ENCODE data around the gene SAMD10.

The SAMD10 gene

GRCh38 chr20:64010711-64011237 lies 31.3 kb upstream of the SAMD10 start:
- H3K36me3 ChIP-seq (replicated peaks): peaks cover 70% of the 10 kb centered on the region
- peaks cover 5% of the 10 kb centered on the region; the same call in 1 of the 2 replicates for H3K4me1 ChIP-seq
- no peak overlapping the region for H3K4me3 ChIP-seq
- H3K9me3 ChIP-seq: no peaks in the 10 kb centered on the region
- no peaks in the 10 kb centered on the region for H3K27me3 ChIP-seq (ENCODE audit: low read depth)
- in situ Hi-C loops (cut with MboI; ENCODE audit: low sequenced_read_pairs): no loop called here
- DNase-seq (ENCODE audit: low spot score in 2 of 2): no peak

DNA sequence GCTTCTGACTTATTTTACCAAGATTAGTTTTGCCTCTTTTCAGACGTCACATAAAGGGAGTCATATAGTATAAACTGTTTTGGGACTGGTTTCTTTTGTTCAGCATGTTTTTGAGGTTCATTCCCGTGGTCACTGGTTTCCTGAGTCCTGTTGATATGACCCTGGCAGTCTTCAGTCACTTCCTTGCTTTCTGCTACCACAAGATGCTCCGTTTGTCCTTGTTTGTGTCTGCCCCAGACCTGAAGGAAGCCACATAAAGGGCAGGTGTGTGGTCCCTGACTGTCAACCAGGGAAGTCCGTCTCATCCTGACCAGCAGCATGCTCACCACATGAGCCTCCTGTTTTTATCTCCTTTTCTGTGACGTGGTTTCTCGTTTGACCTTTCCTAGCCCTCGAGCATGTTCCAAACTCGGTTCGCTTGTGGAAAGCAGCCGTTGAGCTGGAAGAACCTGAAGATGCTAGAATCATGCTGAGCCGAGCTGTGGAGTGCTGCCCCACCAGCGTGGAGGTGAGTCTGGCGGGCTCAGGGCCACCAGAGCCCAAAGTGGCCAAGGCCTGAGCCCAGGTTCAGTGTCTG lies 30.5 kb upstream of the SAMD10 start:
- DNase-seq (ENCODE audit: low spot score in 2 of 2): no peak
- Histone ChIP-seq H3K36me3 (replicated peaks) (peaks cover 75% of the 10 kb centered on the region), H3K27me3 (ENCODE audit: low read depth) (no peaks in the 10 kb centered on the region), H3K9me3 (no peaks in the 10 kb centered on the region), H3K4me3 (no peak overlapping the region), H3K4me1 (no peaks in the 10 kb centered on the region)
- in situ Hi-C loops (cut with MboI; ENCODE audit: low sequenced_read_pairs): no loop called here

DNA sequence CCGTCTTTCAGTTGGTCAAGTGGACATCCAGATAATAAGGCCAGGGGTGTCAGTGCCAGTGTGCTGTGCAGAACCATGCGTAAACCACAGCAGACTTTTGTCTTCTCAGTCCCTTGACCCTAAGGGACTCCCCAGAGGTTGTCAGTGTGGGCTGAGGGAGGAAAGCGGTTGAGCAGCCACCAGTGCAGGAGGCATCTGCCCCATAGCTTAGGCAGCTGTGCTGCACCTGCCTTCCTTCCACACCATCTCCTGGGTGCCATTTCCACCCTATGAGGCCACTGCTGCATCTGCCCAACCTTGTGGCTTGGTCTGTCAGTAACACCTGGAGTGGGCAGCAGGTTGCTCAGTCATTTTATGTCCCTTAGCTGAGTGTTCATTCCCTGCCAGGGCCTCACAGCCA lies 27.5 kb upstream of the SAMD10 start:
- H3K36me3 ChIP-seq (replicated peaks): peaks cover 76% of the 10 kb centered on the region
- in situ Hi-C loops (cut with MboI; ENCODE audit: low sequenced_read_pairs): no loop called here
- H3K4me3 ChIP-seq: no peak overlapping the region
- no peak for DNase-seq (ENCODE audit: low spot score in 2 of 2)
- H3K4me1 ChIP-seq: no peaks in the 10 kb centered on the region
- no peaks in the 10 kb centered on the region for H3K9me3 ChIP-seq
- no peaks in the 10 kb centered on the region for H3K27me3 ChIP-seq (ENCODE audit: low read depth)

DNA sequence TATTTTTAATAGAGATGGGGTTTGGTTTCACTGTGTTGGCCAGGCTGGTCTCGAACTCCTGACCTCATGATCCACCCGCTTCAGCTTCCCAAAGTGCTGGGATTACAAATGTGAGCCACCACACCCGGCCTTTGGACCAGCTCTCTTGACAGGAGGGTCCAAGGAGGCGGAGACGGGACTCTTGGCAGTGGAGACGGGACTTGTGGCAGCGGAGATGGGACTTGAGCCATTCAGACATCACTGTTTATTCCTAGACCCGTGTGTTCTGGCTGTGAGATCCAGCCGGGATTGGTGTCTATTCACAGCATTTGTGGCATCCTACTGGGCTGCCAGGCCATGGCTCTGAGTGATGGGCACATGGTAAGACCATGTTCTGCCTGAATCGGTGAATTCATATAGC lies 27.0 kb upstream of the SAMD10 start:
- no peak overlapping the region for H3K4me3 ChIP-seq
- no peaks in the 10 kb centered on the region for H3K9me3 ChIP-seq
- no peaks in the 10 kb centered on the region for H3K27me3 ChIP-seq (ENCODE audit: low read depth)
- H3K4me1 ChIP-seq: no peaks in the 10 kb centered on the region
- in situ Hi-C loops (cut with MboI; ENCODE audit: low sequenced_read_pairs): no loop called here
- no peak for DNase-seq (ENCODE audit: low spot score in 2 of 2)
- peaks cover 77% of the 10 kb centered on the region for H3K36me3 ChIP-seq (replicated peaks)

DNA sequence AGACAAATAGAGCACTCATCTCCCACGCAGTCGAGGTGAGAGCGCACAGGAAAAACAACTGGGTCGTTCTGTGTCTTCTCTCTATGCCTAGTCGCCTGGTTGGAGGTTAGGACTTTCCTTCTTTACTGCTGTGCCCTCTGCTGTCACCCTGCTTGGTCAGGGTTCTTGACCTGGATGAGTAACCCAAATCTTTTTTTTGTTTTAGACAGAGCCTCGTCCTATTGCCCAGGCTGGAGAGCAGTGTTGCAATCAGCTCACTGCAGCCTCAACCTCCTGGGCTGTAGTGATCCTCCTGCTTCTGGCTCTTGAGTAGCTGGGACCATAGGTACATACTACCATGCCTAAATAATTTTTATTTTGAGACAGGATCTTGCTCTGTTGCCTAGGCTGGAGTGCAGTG lies 26.0 kb upstream of the SAMD10 start:
- Histone ChIP-seq H3K9me3 (no peaks in the 10 kb centered on the region), H3K4me3 (no peak overlapping the region), H3K27me3 (ENCODE audit: low read depth) (no peaks in the 10 kb centered on the region), H3K4me1 (no peaks in the 10 kb centered on the region), H3K36me3 (replicated peaks) (peaks cover 77% of the 10 kb centered on the region)
- DNase-seq (ENCODE audit: low spot score in 2 of 2): no peak
- in situ Hi-C loops (cut with MboI; ENCODE audit: low sequenced_read_pairs): no loop called here

DNA sequence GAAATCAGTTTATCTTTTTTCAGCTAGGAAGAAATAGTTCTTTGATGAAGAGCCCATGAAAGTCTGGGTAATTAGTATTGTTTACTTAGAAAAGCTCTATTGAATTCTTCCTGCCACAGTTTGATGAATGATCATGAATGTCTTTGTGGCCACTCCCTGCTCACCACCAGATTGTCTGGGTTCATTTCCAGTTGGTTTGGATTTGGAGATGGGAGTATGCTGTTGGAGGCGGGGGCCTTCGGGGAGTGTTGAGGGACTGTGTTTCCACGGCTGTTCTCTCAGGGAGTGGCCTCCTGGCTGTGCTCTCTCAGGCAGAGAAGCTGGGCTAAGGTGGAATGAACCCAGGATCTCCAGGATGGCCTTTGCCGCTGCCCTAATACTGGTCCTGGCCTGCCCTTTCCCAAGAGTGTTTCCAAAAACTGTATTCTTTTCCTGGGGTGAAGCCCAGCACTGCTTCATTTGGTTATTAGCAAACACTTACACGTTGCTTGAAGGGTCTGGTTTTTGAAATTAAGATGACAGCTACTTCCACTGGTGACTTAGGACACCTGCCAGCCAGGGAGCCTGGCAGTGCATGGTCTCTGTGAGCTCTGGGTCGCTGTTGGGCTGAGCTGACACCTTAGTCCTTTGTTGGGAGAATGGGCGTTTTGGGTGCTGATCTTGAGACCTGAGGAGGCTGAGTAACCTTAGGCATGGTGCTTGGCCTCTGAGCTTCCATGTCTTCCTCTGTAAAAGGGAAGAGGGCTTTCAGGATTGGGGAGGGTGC lies 24.7 kb upstream of the SAMD10 start:
- Histone ChIP-seq H3K4me1 (no peaks in the 10 kb centered on the region), H3K4me3 (no peak overlapping the region), H3K9me3 (no peaks in the 10 kb centered on the region), H3K27me3 (ENCODE audit: low read depth) (no peaks in the 10 kb centered on the region), H3K36me3 (replicated peaks) (peaks cover 77% of the 10 kb centered on the region)
- in situ Hi-C loops (cut with MboI; ENCODE audit: low sequenced_read_pairs): no loop called here
- peak in 1 of 2 experiments; percentile 21 for DNase-seq (ENCODE audit: low spot score in 2 of 2)

DNA sequence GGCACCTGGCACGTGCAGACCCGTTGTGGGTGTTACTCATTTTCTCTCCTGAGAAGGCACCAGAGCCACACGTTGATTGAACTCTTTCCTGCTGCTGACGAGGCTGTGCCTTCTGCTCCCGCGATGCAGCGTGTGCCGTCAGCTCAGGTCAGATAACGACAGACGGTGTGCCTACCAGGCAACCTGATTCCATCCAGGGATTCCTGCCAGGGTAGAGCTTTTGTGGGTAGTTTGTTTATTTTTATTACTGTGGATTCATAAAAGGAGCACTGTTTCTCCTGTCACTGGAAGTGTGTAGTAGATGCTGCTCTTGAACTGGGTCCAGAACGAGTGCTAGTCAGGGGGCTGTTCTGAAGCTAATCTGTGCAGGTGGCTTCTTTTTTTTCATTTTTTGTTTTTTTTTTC lies 22.2 kb upstream of the SAMD10 start:
- in situ Hi-C loops (cut with MboI; ENCODE audit: low sequenced_read_pairs): no loop called here
- Histone ChIP-seq H3K4me3 (no peak overlapping the region), H3K9me3 (no peaks in the 10 kb centered on the region), H3K36me3 (replicated peaks) (peaks cover 70% of the 10 kb centered on the region), H3K4me1 (no peaks in the 10 kb centered on the region), H3K27me3 (ENCODE audit: low read depth) (no peaks in the 10 kb centered on the region)
- DNase-seq (ENCODE audit: low spot score in 2 of 2): no peak

DNA sequence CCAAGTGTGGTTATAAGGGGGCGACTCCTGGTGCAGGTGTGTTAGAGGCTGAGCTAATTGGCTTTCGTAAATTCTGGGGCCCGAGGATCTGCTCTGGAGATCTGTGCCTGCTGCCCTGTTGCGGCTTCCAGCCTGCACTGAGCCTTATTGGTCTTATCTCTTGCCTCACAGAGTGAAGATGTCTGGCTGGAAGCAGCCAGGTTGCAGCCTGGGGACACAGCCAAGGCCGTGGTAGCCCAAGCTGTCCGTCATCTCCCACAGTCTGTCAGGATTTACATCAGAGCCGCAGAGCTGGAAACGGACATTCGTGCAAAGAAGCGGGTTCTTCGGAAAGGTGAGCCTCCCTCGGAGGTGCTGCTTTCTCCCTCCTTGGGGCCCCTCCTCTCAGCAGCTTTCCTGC lies 21.5 kb upstream of the SAMD10 start:
- Histone ChIP-seq H3K4me3 (no peak overlapping the region), H3K27me3 (ENCODE audit: low read depth) (no peaks in the 10 kb centered on the region), H3K4me1 (no peaks in the 10 kb centered on the region), H3K36me3 (replicated peaks) (peaks cover 74% of the 10 kb centered on the region), H3K9me3 (no peaks in the 10 kb centered on the region)
- no peak for DNase-seq (ENCODE audit: low spot score in 2 of 2)
- in situ Hi-C loops (cut with MboI; ENCODE audit: low sequenced_read_pairs): no loop called here

GRCh38 chr20:63982937-63983336 lies 3.5 kb upstream of the SAMD10 start:
- peaks cover 11% of the 10 kb centered on the region for H3K4me1 ChIP-seq
- no peaks in the 10 kb centered on the region for H3K9me3 ChIP-seq
- no peak for DNase-seq (ENCODE audit: low spot score in 2 of 2)
- H3K4me3 ChIP-seq: no peak overlapping the region
- peaks cover 31% of the 10 kb centered on the region for H3K36me3 ChIP-seq (replicated peaks)
- in situ Hi-C loops (cut with MboI; ENCODE audit: low sequenced_read_pairs): no loop called here
- H3K27me3 ChIP-seq (ENCODE audit: low read depth): no peaks in the 10 kb centered on the region

GRCh38 chr20:63980806-63981728 lies 1.6 kb upstream of the SAMD10 start, which contains the start of gene PRPF6:
Gene PRPF6 (plus strand): TSS chr20:63981132. CDS start chr20:63981246, 114 bp downstream.
- Histone ChIP-seq H3K4me3 (peak within 1 kb of the TSS; percentile 88), H3K27me3 (ENCODE audit: low read depth) (no peaks in the 10 kb centered on the region), H3K9me3 (no peaks in the 10 kb centered on the region), H3K36me3 (replicated peaks) (peaks cover 24% of the 10 kb centered on the region), H3K4me1 (peaks cover 11% of the 10 kb centered on the region)
- peak; percentile 95 to 98 for DNase-seq (ENCODE audit: low spot score in 2 of 2)
- in situ Hi-C loops (cut with MboI; ENCODE audit: low sequenced_read_pairs): no loop called here

DNA sequence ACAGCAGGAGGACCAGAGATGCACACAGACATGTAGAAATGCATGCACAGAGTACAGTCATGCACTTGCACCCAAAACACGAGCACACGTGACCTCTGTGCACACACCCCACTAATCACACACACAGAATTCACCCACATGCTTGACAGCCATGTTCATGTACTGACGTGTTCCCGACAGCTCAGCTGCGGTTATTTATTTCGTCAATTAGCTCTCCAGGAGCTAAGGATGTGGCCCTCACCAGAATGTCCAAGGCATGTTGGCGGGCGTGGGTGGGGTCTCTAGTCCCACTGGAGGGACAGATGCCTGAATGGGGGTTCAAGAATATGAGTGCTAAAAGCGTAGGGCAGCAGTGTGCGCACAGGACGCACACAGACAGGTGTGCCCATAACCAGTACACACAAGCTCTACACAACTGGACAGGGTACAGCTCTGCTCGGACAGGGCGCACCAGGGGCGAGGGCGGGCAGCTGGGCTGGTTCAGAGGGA lies 919 bp upstream of the SAMD10 start:
- no peaks in the 10 kb centered on the region for H3K27me3 ChIP-seq (ENCODE audit: low read depth)
- H3K4me1 ChIP-seq: peaks cover 11% of the 10 kb centered on the region
- DNase-seq (ENCODE audit: low spot score in 2 of 2): no peak
- no peaks in the 10 kb centered on the region for H3K9me3 ChIP-seq
- peak overlapping the region; percentile 88 for H3K4me3 ChIP-seq
- in situ Hi-C loops (cut with MboI; ENCODE audit: low sequenced_read_pairs): no loop called here
- H3K36me3 ChIP-seq (replicated peaks): peaks cover 17% of the 10 kb centered on the region

DNA sequence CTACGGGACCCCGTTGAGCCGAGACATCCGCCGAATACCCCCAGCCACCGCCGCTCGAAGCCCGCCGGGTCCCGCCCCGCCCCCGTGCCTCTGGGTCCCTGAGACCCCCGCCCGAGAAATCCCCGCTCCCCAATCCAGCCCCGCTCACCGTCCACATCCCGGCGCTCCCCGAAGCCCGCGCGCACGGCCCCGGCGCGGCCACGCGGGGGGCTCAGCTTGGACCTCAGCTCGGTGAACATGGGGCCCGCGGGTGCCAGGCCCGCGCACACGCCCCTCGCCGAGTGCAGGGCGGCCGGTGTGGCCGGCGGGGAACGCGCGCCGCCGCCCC lies 249 bp downstream of the SAMD10 start:
- no peak for DNase-seq (ENCODE audit: low spot score in 2 of 2)
- peaks cover 11% of the 10 kb centered on the region for H3K4me1 ChIP-seq
- in situ Hi-C loops (cut with MboI; ENCODE audit: low sequenced_read_pairs): loop anchor here (5.0 kb wide), 1 partner anchor 437 kb away; no protein-coding TSS in a partner anchor
- peak overlapping the region; percentile 88 for H3K4me3 ChIP-seq
- H3K9me3 ChIP-seq: no peaks in the 10 kb centered on the region
- peaks cover 6% of the 10 kb centered on the region for H3K36me3 ChIP-seq (replicated peaks)
- no peaks in the 10 kb centered on the region for H3K27me3 ChIP-seq (ENCODE audit: low read depth)

- H3K27me3 ChIP-seq (ENCODE audit: low read depth): no peaks in the 10 kb centered on the region
- DNase-seq (ENCODE audit: low spot score in 2 of 2): peak; percentile 61 to 89
- H3K36me3 ChIP-seq (replicated peaks): no peaks in the 10 kb centered on the region; the same call in 1 of the 2 replicates
- peak overlapping the region; percentile 88 for H3K4me3 ChIP-seq
- in situ Hi-C loops (cut with MboI; ENCODE audit: low sequenced_read_pairs): loop anchor here (5.0 kb wide), 1 partner anchor 436 kb away; no protein-coding TSS in a partner anchor
- peaks cover 12% of the 10 kb centered on the region for H3K4me1 ChIP-seq
- H3K9me3 ChIP-seq: no peaks in the 10 kb centered on the region
Observed at GRCh38 chr20:63978319-63979228, 868 bp downstream of the SAMD10 start.
